ELF-1 (cell line): ENCODE measurements around the gene PRKCZ.

ENCODE experiments used
- DNase-seq: peaks from one replicate; pipeline ENCODE4 v3.0.0-alpha.2; 2016; ENCODE audit warnings: low read depth, low spot score

Gene PRKCZ

DNA sequence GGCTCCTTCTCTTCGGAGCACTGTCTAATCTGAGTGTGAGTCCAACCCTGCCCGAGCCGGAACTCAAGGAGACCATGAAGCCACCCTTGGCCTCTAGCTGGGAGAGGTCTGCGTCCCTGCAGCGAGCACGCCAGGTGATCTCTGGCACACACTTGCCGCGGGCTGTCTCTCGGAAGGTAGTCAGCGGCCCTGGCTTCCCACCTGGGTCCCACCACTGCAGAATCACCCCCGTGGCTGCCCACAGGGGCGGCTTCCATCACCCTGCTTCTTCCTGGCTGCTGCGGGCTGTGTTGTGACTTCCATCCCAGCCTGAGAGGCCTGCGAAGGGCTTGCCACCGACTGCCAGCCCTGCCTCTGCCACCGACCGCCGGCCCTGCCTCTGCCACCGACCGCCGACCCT lies 127.3 kb downstream of the PRKCZ start:
- no peak for DNase-seq

DNA sequence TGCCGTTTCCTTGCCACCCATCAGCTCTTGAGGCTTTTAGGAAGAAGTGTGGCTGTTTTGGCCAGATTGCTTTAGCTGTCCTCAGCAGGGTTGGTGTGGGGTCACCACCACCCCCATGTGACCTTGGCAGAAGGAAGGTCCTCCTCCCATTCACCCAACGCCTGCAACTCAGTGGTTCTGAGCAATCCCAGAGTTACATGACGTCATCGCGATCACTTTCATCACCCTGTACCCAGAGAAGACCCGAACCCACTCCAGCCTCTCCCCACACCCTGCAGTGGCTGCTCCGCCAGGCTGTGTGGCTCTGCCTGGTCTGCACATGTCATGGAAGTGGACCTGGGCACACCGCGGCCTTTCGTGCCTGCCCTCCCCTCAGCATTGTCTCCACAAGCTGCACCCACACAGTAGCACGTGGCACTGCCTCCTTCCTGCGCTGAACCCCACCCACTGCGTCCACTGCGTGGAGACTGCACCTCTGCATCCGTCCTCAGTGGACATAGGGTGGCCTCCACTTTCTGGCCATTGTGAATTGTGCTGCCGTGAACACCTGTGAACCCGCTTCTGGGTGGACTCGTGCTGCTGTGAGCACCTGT lies 127.8 kb downstream of the PRKCZ start:
- DNase-seq: no peak

- no peak for DNase-seq
These were observed 128.7 kb downstream of the PRKCZ start for GRCh38 chr1:2178875-2179274.

- no peak for DNase-seq
These were observed 129.2 kb downstream of the PRKCZ start for GRCh38 chr1:2179283-2180013.

GRCh38 chr1:2180297-2181245 lies 130.4 kb downstream of the PRKCZ start:
- DNase-seq: no peak

GRCh38 chr1:2181271-2181670 lies 131.1 kb downstream of the PRKCZ start:
- no peak for DNase-seq

GRCh38 chr1:2181752-2182151 lies 131.5 kb downstream of the PRKCZ start:
- DNase-seq: no peak

DNA sequence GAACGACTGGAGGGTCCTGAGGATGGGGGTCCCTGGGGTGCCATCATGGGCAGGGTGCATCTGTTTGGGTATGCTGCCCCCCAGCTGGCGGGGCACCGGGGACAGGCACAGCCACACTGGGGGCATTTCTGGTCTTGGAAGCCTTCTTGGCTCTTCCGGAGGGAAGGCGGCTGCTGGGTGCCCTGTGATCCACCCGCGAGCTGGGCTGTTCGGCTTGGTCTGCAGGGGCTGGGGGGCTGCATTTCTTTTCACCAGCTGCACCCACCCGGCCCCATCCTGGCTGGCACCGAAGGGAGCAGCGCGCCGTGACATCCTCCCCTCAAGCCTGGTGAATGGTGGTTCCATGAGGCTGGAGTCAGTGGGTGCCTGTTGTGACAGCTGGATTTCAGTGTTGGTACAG lies 132.2 kb downstream of the PRKCZ start:
- DNase-seq: no peak

- DNase-seq: no peak
These were observed 133.7 kb downstream of the PRKCZ start for GRCh38 chr1:2183937-2184334.

GRCh38 chr1:2184531-2184930 lies 134.3 kb downstream of the PRKCZ start:
- DNase-seq: no peak

GRCh38 chr1:2184934-2185333 lies 134.7 kb downstream of the PRKCZ start:
- no peak for DNase-seq

- no peak for DNase-seq
These were observed 136.0 kb downstream of the PRKCZ start for GRCh38 chr1:2185880-2186855.

GRCh38 chr1:2186901-2187300 lies 136.7 kb downstream of the PRKCZ start:
- no peak for DNase-seq

- DNase-seq: no peak
These were observed 137.4 kb downstream of the PRKCZ start for GRCh38 chr1:2187619-2188018.

- no peak for DNase-seq
These were observed 138.1 kb downstream of the PRKCZ start for GRCh38 chr1:2188336-2188735.

DNA sequence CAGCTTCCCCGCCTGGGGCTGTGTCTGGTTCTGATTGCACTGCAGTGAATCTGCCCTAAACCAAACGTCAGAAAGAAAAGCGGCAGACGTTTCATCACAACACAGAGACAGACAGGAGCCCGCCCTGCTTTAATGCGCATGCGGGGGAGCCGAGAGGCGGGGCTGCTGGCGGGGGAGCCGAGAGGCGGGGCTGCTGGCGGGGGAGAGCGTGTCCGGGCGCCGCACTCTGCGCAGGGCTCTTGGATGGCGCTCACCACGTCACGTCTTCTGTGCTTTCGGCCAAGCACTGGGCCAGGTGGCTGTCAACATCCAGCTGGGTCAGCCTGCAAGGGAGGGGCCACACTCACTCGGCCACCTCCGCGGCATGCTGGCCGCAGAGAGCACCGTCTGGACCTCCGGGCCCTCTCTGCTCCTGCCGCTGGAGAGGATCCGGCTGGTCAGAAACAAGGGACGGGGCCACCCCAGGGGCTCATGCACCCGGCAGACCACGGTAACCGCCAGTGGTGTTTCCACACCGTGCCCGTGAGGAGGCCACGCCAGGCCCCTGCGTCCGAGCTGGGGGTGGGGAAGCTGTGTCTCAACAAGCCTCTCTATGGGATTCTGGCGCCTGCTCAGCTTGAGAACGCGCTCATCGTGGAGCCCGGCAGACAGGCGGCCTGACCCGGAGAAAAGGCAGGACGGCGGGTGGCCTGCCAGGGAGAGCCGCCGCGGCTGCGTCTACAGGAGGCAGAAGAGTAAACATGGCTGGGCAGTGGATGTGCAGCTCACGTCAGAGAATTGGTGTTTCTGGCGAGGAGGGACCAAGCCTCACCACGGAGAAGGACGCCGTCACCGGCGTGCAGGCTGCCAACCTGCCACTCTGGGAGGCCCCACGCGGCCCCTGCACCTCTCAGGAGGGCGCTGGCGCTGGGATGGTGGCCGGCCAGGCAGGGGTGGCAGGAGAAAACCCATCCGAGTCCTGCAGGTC lies 139.5 kb downstream of the PRKCZ start:
- DNase-seq: peak; percentile 97

- DNase-seq: no peak
These were observed 140.3 kb downstream of the PRKCZ start for GRCh38 chr1:2190491-2190976.

- no peak for DNase-seq
These were observed 142.1 kb downstream of the PRKCZ start for GRCh38 chr1:2192031-2192995.
